Mesendoderm (in vitro differentiated cells): ENCODE data around the gene MSH4.

Source experiments
- DNase-seq: peaks from one replicate; pipeline ENCODE4 v3.0.0; 2013
- H2AK5ac ChIP-seq: 2 replicates; pipeline ENCODE4 v1.6.1; 2013; ENCODE audit warnings: low read length, inconsistent platforms
- H2BK120ac ChIP-seq: 2 replicates; pipeline ENCODE4 v1.6.1; 2013; ENCODE audit warnings: low read depth, mild to moderate bottlenecking, low read length, moderate library complexity, mixed read lengths
- H2BK15ac ChIP-seq: replicated peaks from 2 replicates; pipeline ENCODE4 v1.6.1; 2013; ENCODE audit warnings: low read depth, mild to moderate bottlenecking, moderate library complexity
- H2BK5ac ChIP-seq: 2 replicates; pipeline ENCODE4 v1.6.1; 2013; ENCODE audit warnings: low read length, inconsistent platforms
- H3K18ac ChIP-seq: 2 replicates; pipeline ENCODE4 v1.6.1; 2013; ENCODE audit warnings: mild to moderate bottlenecking, low read length, mixed read lengths
- H3K23ac ChIP-seq: one replicate; pipeline ENCODE4 v1.6.1; 2013; ENCODE audit warnings: low read length
- H3K27ac ChIP-seq: 2 replicates; pipeline ENCODE4 v1.5.1; 2013; ENCODE audit warnings: low read depth, mild to moderate bottlenecking, inconsistent platforms, low read length, moderate library complexity
- H3K27me3 ChIP-seq: 2 replicates; pipeline ENCODE4 v1.6.1; 2013; ENCODE audit warnings: low read length, control low read depth, mild to moderate bottlenecking, inconsistent platforms; ENCODE audit not compliant: insufficient read depth, poor library complexity
- H3K36me3 ChIP-seq: 2 replicates; pipeline ENCODE4 v1.6.1; 2013; ENCODE audit warnings: low read length, inconsistent platforms; ENCODE audit not compliant: control insufficient read depth, insufficient read depth
- H3K4ac ChIP-seq: one replicate; pipeline ENCODE4 v1.6.1; 2013; ENCODE audit warnings: low read depth, mild to moderate bottlenecking, low read length, moderate library complexity
- H3K4me1 ChIP-seq: 2 replicates; pipeline ENCODE4 v1.6.1; 2013; ENCODE audit warnings: low read depth, low read length, inconsistent platforms; ENCODE audit not compliant: control insufficient read depth
- H3K4me2 ChIP-seq: 2 replicates; pipeline ENCODE4 v1.6.1; 2013; ENCODE audit warnings: low read length
- H3K4me3 ChIP-seq: 2 replicates; pipeline ENCODE4 v1.5.1; 2013; ENCODE audit warnings: mild to moderate bottlenecking, low read length
- H3K56ac ChIP-seq: one replicate; pipeline ENCODE4 v1.6.1; 2013; ENCODE audit warnings: low read length
- H3K79me1 ChIP-seq: 2 replicates; pipeline ENCODE4 v1.6.1; 2013; ENCODE audit warnings: low read length, inconsistent platforms
- H3K79me2 ChIP-seq: 2 replicates; pipeline ENCODE4 v1.6.1; 2013; ENCODE audit warnings: mild to moderate bottlenecking, low read length; ENCODE audit not compliant: control insufficient read depth, insufficient read depth
- H3K9ac ChIP-seq: 2 replicates; pipeline ENCODE4 v1.6.1; 2013; ENCODE audit warnings: low read length, inconsistent platforms
- H4K5ac ChIP-seq: one replicate; pipeline ENCODE4 v1.6.1; 2013; ENCODE audit warnings: low read length
- H4K8ac ChIP-seq: one replicate; pipeline ENCODE4 v1.6.1; 2013; ENCODE audit warnings: low read depth, mild to moderate bottlenecking, control low read depth, low read length, moderate library complexity
- WGBS: extraction: QIAGEN DNeasy Blood & Tissue Kit; methylation state at CpG from one replicate; pipeline ENCODE4 v1.1.7; 2013; ENCODE audit warnings: low lambda C conversion rate, missing lambda C conversion rate; ENCODE audit not compliant: insufficient coverage; ENCODE audit errors: extremely low coverage; 5-methylcytosine and 5-hydroxymethylcytosine counted together

MSH4 gene

DNA sequence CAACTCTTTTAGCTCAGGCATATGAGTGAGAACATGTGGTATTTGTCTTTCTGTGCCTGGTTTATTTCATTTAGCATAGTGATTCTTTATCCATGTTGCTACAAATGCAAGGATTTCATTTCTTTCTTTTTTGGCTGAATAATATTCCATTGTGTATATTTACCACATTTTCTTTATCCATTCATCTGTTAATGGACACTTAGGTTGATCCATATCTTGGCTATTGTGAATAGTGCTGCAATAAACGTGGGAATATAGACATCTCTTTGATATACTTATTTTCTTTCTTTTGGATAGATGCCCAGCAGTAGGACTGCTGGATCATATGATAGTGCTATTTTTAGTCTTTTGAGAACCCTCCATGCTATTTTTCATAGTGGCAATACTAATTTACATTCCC lies 104.7 kb downstream of the MSH4 start:
- Histone ChIP-seq H3K4ac (no peak overlapping the region), H3K18ac (no peak overlapping the region), H4K5ac (no peak overlapping the region), H4K8ac (no peak overlapping the region), H3K27ac (no peak overlapping the region), H3K23ac (no peak overlapping the region), H2BK5ac (no peak overlapping the region), H3K79me1 (no peaks in the 10 kb centered on the region), H3K4me1 (no peaks in the 10 kb centered on the region), H3K56ac (no peak overlapping the region), H3K4me3 (no peak overlapping the region), H3K9ac (no peak overlapping the region), H2AK5ac (no peak overlapping the region), H2BK15ac (no peak overlapping the region), H3K79me2 (no peaks in the 10 kb centered on the region), H2BK120ac (no peak overlapping the region), H3K36me3 (no peaks in the 10 kb centered on the region), H3K27me3 (no peaks in the 10 kb centered on the region), H3K4me2 (no peak overlapping the region)
- no CpG with 5 or more reads among the region's 1 CpG for WGBS
- DNase-seq = no peak

DNA sequence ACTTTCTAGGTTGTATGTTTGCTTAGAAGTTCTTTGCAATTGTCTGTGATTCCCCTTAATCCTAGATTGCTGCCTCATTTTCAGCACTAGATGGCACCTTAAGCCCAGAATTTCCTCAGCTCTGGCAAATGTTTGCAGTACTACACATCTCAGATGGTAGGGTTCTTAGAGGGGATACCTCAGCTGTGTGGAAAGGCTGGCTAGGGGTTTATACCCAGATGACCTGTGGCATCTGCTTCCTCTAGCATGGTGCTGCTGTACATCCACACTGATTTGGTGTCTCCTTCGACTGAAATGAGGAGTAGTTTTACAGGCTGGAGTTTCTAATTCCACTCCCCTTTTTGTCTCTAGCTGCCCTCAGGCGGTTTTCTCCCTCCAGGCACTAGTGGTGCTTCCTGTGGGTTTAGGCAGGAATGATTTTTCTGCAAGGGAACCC lies 112.1 kb downstream of the MSH4 start:
- no peaks in the 10 kb centered on the region for H3K79me2 ChIP-seq
- H4K8ac ChIP-seq = no peak overlapping the region
- no peak overlapping the region for H2AK5ac ChIP-seq
- no peak overlapping the region for H3K4me3 ChIP-seq
- DNase-seq = peak; percentile 79
- H2BK120ac ChIP-seq = no peak overlapping the region
- H3K27ac ChIP-seq = no peak overlapping the region
- H3K56ac ChIP-seq = no peak overlapping the region
- H3K23ac ChIP-seq = no peak overlapping the region
- H2BK15ac ChIP-seq = no peak overlapping the region
- H4K5ac ChIP-seq = no peak overlapping the region
- no peak overlapping the region for H3K4me2 ChIP-seq
- H3K27me3 ChIP-seq = no peaks in the 10 kb centered on the region
- no peaks in the 10 kb centered on the region for H3K4me1 ChIP-seq
- H3K18ac ChIP-seq = no peak overlapping the region
- no peaks in the 10 kb centered on the region for H3K36me3 ChIP-seq
- no peak overlapping the region for H2BK5ac ChIP-seq
- H3K79me1 ChIP-seq = no peaks in the 10 kb centered on the region
- no peak overlapping the region for H3K9ac ChIP-seq
- WGBS = no CpG with 5 or more reads among the region's 2 CpGs
- H3K4ac ChIP-seq = no peak overlapping the region

DNA sequence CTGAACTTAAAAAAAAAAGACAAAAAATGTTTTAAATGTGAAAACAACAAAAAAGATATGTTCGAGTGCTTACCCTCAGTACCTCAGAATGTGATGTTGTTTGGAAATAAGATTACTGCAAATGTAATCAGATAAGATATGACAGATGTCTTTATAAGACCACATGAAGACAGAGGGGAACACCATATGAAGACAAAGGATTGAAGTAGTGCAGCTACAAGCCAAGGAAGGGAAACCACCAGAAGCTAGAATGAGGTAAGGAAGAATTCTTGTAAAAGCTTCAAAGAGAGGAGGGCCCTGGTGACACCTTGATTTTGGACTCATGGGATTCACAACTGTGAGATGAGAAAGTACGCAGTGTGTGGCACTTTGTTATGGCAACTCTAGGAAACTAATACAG lies 120.2 kb downstream of the MSH4 start:
- Histone ChIP-seq H2BK120ac (no peak overlapping the region), H2AK5ac (no peak overlapping the region), H3K36me3 (no peaks in the 10 kb centered on the region), H3K18ac (no peak overlapping the region), H3K4ac (no peak overlapping the region), H3K79me1 (no peaks in the 10 kb centered on the region), H3K23ac (no peak overlapping the region), H3K4me2 (no peak overlapping the region), H3K27me3 (no peaks in the 10 kb centered on the region), H4K8ac (no peak overlapping the region), H4K5ac (no peak overlapping the region), H3K4me1 (no peaks in the 10 kb centered on the region), H3K27ac (no peak overlapping the region), H2BK15ac (no peak overlapping the region), H3K9ac (no peak overlapping the region), H3K79me2 (no peaks in the 10 kb centered on the region), H2BK5ac (no peak overlapping the region), H3K4me3 (no peak overlapping the region), H3K56ac (no peak overlapping the region)
- no peak for DNase-seq
- WGBS = no CpG with 5 or more reads among the region's 2 CpGs

DNA sequence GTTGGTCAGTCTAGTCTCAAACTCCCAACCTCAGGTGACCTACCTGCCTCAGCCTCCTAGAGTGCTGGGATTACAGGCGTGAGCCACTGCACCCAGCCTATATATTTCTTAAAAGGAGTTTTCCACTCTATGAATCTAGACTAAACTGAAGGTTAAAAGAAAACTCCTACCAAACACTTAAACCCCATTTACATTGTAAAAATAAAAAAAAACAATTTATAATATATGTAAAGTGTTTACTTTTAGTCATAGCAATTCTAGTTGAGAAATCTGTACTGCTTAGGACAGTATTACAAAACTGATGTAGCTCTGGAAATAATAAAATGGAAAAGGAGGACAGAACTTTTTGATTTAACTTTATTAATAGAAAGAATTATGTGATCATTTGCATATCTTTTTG lies 126.0 kb downstream of the MSH4 start:
- H3K79me2 ChIP-seq = no peaks in the 10 kb centered on the region
- no peaks in the 10 kb centered on the region for H3K27me3 ChIP-seq
- WGBS = no CpG with 5 or more reads among the region's 1 CpG
- no peak overlapping the region for H3K9ac ChIP-seq
- H3K79me1 ChIP-seq = no peaks in the 10 kb centered on the region
- H4K5ac ChIP-seq = no peak overlapping the region
- no peak overlapping the region for H3K4ac ChIP-seq
- no peak for DNase-seq
- H3K18ac ChIP-seq = no peak overlapping the region
- H2BK120ac ChIP-seq = no peak overlapping the region
- no peak overlapping the region for H3K23ac ChIP-seq
- no peaks in the 10 kb centered on the region for H3K4me1 ChIP-seq
- H4K8ac ChIP-seq = no peak overlapping the region
- H3K4me2 ChIP-seq = no peak overlapping the region
- no peak overlapping the region for H3K27ac ChIP-seq
- H2BK15ac ChIP-seq = no peak overlapping the region
- no peak overlapping the region for H3K4me3 ChIP-seq
- no peak overlapping the region for H3K56ac ChIP-seq
- H2AK5ac ChIP-seq = no peak overlapping the region
- no peaks in the 10 kb centered on the region for H3K36me3 ChIP-seq
- no peak overlapping the region for H2BK5ac ChIP-seq

DNA sequence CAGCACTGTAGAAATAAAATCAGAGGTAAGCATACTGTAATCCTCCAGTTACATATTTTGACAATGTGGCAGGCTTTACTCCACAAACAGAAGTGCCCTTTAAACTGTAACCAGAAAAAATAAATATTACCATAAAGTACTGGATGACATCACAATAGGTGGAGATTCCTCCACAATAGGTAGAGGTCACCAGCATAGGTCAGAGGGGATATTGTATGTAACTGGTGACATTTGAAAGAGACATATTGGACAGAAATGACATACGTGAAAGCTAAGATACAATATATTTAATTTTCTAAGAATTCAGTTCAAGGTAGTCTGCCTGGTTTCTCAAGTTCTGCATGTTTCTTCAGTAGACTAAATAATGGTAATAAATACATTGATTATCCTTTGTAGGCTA lies 135.6 kb downstream of the MSH4 start, which contains the start of gene ASB17:
Gene ASB17, minus strand, starts transcription at position 101 of the 400 bp plus-strand sequence. CDS start 113 bp downstream, outside the sequence.
- no peak within 1 kb of the TSS for H3K4me3 ChIP-seq
- no CpG with 5 or more reads among the region's 1 CpG for WGBS
- no peak within 1 kb of the TSS for H2AK5ac ChIP-seq
- no peak within 1 kb of the TSS for H3K18ac ChIP-seq
- H3K36me3 ChIP-seq = no peaks in the 10 kb centered on the region
- no peaks in the 10 kb centered on the region for H3K4me1 ChIP-seq
- no peak within 1 kb of the TSS for H3K9ac ChIP-seq
- DNase-seq = no peak
- H3K4me2 ChIP-seq = no peak within 1 kb of the TSS
- no peak within 1 kb of the TSS for H3K56ac ChIP-seq
- no peak within 1 kb of the TSS for H3K23ac ChIP-seq
- H2BK15ac ChIP-seq = no peak within 1 kb of the TSS
- H3K27ac ChIP-seq = no peak within 1 kb of the TSS
- H2BK120ac ChIP-seq = no peak within 1 kb of the TSS
- no peaks in the 10 kb centered on the region for H3K79me2 ChIP-seq
- no peak within 1 kb of the TSS for H4K5ac ChIP-seq
- H4K8ac ChIP-seq = no peak within 1 kb of the TSS
- H3K4ac ChIP-seq = no peak within 1 kb of the TSS
- H3K27me3 ChIP-seq = no peaks in the 10 kb centered on the region
- H2BK5ac ChIP-seq = no peak within 1 kb of the TSS
- no peaks in the 10 kb centered on the region for H3K79me1 ChIP-seq

DNA sequence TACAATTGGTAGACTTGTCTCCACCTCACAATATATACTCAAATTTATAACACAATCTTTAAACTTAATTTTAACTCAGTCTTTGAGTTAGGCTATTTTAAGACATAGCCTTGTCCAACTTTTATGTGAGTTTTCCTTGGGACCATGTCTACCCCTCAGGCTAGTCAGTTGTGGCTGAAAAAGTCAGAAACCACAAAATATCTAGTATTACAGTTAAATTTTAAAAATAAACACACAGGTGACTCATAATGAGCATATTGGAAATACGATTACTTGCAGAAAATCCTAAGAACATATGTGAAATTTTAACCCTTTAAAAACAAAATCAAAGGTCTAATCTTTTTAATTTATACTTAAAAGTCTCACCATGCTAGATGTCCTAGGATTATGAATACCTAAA lies 140.4 kb downstream of the MSH4 start:
- Histone ChIP-seq H3K4me1 (no peaks in the 10 kb centered on the region), H3K79me1 (no peaks in the 10 kb centered on the region), H3K4me2 (no peak overlapping the region), H3K4me3 (no peak overlapping the region), H3K27ac (no peak overlapping the region), H3K4ac (no peak overlapping the region), H2BK120ac (no peak overlapping the region), H3K18ac (no peak overlapping the region), H2BK5ac (no peak overlapping the region), H3K79me2 (no peaks in the 10 kb centered on the region), H3K27me3 (no peaks in the 10 kb centered on the region), H4K8ac (no peak overlapping the region), H3K23ac (no peak overlapping the region), H2AK5ac (no peak overlapping the region), H3K36me3 (no peaks in the 10 kb centered on the region), H2BK15ac (no peak overlapping the region), H3K9ac (no peak overlapping the region), H3K56ac (no peak overlapping the region), H4K5ac (no peak overlapping the region)
- no peak for DNase-seq
- WGBS = no CpG with 5 or more reads among the region's 1 CpG
